Cardiac septum (tissue), 1 donor: ENCODE data around the gene CCDC137. TPM values are rescaled to one million over a fixed set of nuclear protein-coding genes. Genes with fewer than 3 reads are reported as not detected.
A peak's percentile ranks its signal among the peaks of the same experiment; 100 is the strongest.
"Not testable (repeated sequence)": the region's sequence is repeated elsewhere in the genome, so short reads cannot be mapped to it uniquely, and the experiment has no call there.

Experiments
- DNase-seq: peaks from one replicate; pipeline ENCODE4 v3.0.0-alpha.2; 2020; ENCODE audit warnings: low spot score
- intact Hi-C: fragments of 100-400 bp; cut with DNase I; formaldehyde crosslinking; loops from one replicate; pipeline ENCODE4 v1.14.0; 2022
- total RNA-seq: library from RNA; stranded (reverse); fragmentation: NEBNext Ultra II Directional; extraction: Animal tissue kit (Norgen Biotek cat#: 25700); gene quantifications from one replicate; pipeline ENCODE4 v1.2.1, GENCODE V29; 2021
- donor health status: DM: no; HTN: no; CAD: no.

The CCDC137 gene
- total RNA-seq, 1 donor from 2014 or later = 8.2 TPM

- DNase-seq, intact Hi-C loops: not testable (repeated sequence)
Measured at GRCh38 chr17:81675515-81676221, 9.1 kb downstream of the CCDC137 start.

GRCh38 chr17:81676906-81677305 lies 10.4 kb downstream of the CCDC137 start:
- no peak for DNase-seq
- intact Hi-C loops = no loop called here

- intact Hi-C loops = no loop called here
- DNase-seq = no peak
Measured at GRCh38 chr17:81680150-81680549, 13.6 kb downstream of the CCDC137 start.

GRCh38 chr17:81681672-81682071 lies 15.1 kb downstream of the CCDC137 start:
- DNase-seq = no peak
- intact Hi-C loops = loop anchor here (2.0 kb wide), 1 partner anchor 21 kb away; the partner anchor contains the start of gene MRPL12

GRCh38 chr17:81682565-81683207 lies 16.1 kb downstream of the CCDC137 start:
- intact Hi-C loops = loop anchor here (2.0 kb wide), 1 partner anchor 20 kb away; the partner anchor contains the start of gene MRPL12
- DNase-seq = no peak

- intact Hi-C loops = loop anchor here (2.0 kb wide), 1 partner anchor 20 kb away; the partner anchor contains the start of gene MRPL12
- DNase-seq = no peak
Measured at GRCh38 chr17:81683208-81683583, 16.7 kb downstream of the CCDC137 start.

- DNase-seq = peak; percentile 99
- intact Hi-C loops = loop anchor here (2.0 kb wide), 1 partner anchor 19 kb away; the partner anchor contains the start of gene MRPL12
Measured at GRCh38 chr17:81683584-81684441, 17.3 kb downstream of the CCDC137 start, which contains the start of the genes ARL16 and HGS. Gene ARL16 (minus strand): TSS chr17:81683797. CDS start chr17:81683753, 44 bp downstream. Gene HGS (plus strand): TSS chr17:81684011. CDS start chr17:81684067, 56 bp downstream.

- no peak for DNase-seq
- intact Hi-C loops = no loop called here
Measured at GRCh38 chr17:81684442-81684911, 17.9 kb downstream of the CCDC137 start.

- no peak for DNase-seq
- intact Hi-C loops = no loop called here
Measured at GRCh38 chr17:81685108-81685507, 18.6 kb downstream of the CCDC137 start.

GRCh38 chr17:81686614-81687013 lies 20.1 kb downstream of the CCDC137 start:
- no peak for DNase-seq
- intact Hi-C loops = no loop called here

GRCh38 chr17:81687770-81688541 lies 21.4 kb downstream of the CCDC137 start:
- no peak for DNase-seq
- intact Hi-C loops = no loop called here

GRCh38 chr17:81688616-81689015 lies 22.1 kb downstream of the CCDC137 start:
- intact Hi-C loops = no loop called here
- no peak for DNase-seq

GRCh38 chr17:81690066-81690465 lies 23.5 kb downstream of the CCDC137 start:
- no peak for DNase-seq
- intact Hi-C loops = no loop called here

- intact Hi-C loops = no loop called here
- DNase-seq = no peak
Measured at GRCh38 chr17:81690549-81690948, 24.0 kb downstream of the CCDC137 start.

- intact Hi-C loops = no loop called here
- no peak for DNase-seq
Measured at GRCh38 chr17:81691196-81691595, 24.7 kb downstream of the CCDC137 start.

- DNase-seq = no peak
- intact Hi-C loops = no loop called here
Measured at GRCh38 chr17:81691608-81692007, 25.1 kb downstream of the CCDC137 start.

- intact Hi-C loops = no loop called here
- no peak for DNase-seq
Measured at GRCh38 chr17:81693509-81694210, 27.1 kb downstream of the CCDC137 start.

- no peak for DNase-seq
- intact Hi-C loops = no loop called here
Measured at GRCh38 chr17:81694810-81695209, 28.3 kb downstream of the CCDC137 start.
